Measurements from ENCODE around the gene RAB34.
A peak's percentile ranks its signal among the peaks of the same experiment; 100 is the strongest.

RAB34 gene

GRCh38 chr17:28710861-28711722 is 6.6 kb downstream of the RAB34 start:
- peak; percentile 93 for DNase-seq

DNA sequence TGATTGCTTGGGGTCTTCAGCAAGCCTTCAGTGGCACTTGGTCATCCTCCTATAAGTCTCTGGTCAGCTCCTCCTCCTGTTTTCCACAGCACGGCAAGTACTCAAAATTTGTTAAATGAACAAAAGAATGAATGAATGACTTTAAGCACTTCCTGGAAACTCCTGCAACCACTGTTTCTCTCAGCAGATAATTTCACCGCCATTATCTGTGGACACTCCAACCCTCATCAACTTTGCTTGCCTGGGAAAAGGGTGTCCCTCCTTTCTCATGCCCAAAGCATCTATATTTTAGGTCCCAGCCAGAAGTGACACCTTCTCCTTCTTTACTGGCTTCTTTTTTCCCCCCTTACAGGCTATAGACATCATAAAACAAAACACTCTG is 10.3 kb downstream of the RAB34 start:
- no peak for DNase-seq

- no peak for DNase-seq
Measured at GRCh38 chr17:28706471-28707338, 11.0 kb downstream of the RAB34 start.

GRCh38 chr17:28705728-28706334 is 11.8 kb downstream of the RAB34 start:
- no peak for DNase-seq

- no peak for DNase-seq
Measured at GRCh38 chr17:28705074-28705659, 12.5 kb downstream of the RAB34 start.

DNA sequence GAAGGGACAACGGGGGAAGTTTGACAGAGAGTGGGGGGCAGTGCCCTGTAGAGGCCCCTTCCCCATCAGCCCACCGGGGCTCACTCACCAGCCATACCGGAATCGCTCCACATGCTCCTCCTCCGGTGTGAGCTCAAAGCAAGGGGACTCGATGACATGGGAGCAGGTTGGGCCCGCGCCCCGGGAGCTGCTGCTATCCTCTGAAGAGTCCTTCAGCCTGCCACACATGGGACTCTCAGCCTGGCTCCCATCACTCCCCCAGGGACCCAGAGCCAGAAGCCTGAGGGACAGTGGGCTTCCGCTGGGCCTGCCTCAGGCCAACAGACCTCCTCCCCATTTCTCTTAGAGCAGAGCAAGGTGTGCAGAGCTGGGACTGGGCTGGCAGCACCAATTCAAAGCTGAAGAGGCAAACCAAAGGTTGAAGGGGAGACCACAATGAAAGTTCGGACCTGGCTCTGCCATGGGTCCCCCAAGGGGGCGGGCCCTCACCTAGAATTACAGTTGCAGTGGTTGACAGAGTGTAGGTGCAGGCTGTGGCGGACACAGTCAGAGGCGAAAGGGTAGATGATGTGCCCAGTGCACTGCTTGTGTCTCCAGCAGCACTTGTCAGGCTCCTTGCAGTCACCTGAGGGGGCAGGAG is 13.3 kb downstream of the RAB34 start:
- no peak for DNase-seq

DNA sequence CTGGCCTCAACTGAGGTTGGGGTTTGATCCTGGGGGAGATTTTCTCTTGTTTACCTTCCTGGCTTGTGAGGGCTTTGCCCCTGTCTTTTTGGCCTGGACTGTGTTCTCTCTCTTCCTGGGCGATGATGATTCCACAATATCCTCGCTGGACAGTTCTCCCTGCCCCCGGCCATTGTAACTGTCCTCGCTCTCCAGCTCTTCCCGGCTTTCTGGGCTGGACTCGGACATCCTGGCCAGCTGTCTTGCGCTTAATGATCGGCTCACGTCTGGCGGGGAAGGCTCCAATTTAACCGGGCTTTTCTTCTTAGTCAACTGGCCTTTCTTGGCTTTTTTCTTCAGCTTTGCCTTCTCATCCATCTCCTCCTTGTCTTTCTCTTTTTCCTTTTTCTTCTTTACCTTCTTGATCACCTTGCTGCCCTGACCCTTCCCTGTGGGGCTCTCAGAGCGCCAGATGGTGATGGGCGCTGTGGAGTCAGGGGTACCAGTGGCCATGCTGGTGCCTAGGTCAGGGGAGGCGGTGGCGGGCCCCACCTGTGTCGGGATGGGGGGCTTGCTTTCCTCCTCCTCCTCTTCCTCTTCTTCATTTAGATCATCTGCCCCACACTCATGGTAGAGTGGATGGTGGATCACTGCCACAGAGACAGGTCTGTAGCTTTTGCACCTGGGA is 14.0 kb downstream of the RAB34 start:
- no peak for DNase-seq

DNA sequence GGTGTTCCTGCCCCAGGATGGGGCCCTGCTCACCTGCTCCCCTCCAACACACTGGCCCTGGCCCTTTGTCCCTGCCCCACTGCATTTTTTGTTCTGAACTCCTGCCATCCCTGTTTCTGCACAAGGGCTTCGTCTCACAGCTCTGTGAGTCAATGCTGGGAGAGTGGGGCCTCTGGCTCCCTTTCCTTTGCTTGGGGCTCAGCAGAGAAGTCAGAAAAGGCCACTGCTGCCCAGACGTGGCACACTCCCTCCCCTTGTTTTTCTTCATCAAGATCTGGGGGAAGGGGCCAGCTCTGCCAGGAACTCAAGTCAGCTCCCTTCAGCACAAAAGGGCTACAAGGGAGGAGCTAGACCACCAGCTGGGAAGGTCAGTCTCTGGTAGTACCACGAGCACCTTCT is 14.9 kb downstream of the RAB34 start:
- no peak for DNase-seq

GRCh38 chr17:28702026-28702751 is 15.5 kb downstream of the RAB34 start:
- DNase-seq = no peak

DNA sequence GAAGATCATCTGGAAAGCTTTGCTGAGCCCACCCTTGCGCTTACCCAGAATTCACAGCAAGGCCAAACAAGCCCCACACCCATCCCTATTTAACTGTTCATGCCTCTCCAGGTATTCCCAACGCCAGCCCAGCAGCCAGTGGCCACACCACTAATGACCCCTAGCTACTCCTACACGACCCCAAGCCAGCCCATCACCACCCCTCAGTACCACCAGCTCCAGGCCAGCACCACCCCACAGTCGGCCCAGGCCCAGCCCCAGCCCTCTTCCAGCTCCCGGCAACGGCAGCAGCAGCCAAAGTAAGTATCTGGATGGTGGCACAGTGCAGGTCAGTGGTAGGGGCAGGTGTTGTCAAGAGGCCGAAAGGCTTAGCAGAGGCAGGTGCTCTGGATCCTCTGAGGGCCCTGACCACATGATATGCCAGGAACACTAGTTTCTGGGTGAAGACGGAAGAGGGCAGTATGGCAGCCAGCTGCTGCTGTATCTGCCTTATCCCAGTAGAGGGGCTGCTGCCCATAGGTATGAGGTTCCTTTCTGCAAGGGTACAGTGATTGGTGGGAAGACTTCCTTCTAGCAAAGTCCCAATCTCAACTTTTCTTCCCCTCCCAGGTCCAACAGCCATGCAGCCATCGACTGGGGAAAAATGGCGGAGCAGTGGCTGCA is 16.7 kb downstream of the RAB34 start:
- no peak for DNase-seq

GRCh38 chr17:28700278-28700677 is 17.4 kb downstream of the RAB34 start:
- no peak for DNase-seq

DNA sequence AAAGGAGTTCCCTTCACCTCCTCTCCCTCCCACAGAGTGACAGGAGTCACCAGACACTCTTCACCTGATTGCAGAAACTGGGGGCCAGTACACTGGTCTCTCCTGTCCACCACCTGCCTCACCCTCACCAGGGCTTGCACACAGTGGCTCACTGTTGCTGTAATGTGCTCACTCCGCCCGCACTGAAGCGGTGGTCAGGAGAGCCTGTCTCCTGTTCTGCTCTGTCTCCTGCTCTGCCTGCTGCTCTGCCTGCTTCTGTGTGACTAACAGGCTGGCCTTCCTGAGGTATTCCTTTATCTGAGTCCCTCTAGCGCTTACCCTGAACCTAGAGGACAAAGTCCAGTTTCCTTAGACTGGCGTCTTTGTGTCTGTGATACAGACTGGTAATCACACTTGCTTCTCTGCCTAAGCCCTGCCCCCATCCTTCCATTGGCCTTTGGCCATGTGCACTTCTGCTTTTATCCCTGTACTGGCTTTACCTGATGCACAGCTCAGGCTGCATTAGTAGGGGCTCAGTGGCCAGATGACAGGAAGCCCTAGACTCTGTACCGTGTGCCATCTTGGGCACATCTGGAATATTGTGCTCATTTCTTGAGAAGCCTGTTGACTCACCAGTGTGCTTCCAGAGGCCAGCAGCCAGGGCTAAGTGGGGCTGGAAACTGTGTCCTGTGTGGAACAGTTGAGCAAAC is 19.3 kb downstream of the RAB34 start:
- no peak for DNase-seq

DNA sequence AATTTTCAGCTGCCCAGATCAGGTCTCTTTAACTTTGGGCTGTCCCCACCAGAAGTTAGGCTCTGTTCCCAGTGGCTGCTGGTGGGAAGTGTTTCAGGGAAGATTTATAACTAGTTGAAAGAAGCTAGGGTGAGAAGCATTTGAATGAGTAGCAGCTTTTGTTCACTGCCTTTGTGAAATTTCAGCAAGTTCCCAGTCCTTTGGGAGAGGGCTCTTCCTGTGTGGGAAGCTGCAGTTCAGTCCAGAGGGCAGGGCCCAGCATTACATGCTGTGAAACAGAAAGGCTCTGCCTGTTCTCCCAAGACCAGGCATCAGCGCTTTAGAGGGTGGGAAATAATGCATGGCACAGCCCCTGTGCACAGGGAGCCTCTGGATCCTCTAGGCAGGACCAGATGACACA is 23.8 kb downstream of the RAB34 start:
- DNase-seq = no peak

- DNase-seq = no peak
Measured at GRCh38 chr17:28689011-28689410, 28.7 kb downstream of the RAB34 start.

DNA sequence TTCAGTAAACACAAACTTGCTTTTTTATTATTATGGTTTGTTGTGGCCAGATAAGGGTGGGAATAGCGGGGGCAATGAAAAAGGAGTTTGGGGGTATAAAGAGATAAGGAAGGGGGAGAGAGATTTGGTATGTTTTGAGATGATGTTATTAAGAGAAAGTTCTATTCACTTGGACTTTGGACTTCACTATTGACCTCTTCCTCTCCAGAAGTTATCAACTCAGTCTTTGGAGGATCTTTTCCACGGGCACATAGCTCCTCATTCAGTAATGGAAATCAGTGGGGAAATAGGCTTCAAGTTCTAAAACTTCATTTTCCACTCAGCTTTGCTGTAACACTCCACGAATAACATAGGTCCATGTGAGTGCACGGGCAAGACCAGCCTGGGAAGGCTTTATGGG is 29.2 kb downstream of the RAB34 start:
- no peak for DNase-seq

- no peak for DNase-seq
Measured at GRCh38 chr17:28686296-28686695, 31.4 kb downstream of the RAB34 start.

DNA sequence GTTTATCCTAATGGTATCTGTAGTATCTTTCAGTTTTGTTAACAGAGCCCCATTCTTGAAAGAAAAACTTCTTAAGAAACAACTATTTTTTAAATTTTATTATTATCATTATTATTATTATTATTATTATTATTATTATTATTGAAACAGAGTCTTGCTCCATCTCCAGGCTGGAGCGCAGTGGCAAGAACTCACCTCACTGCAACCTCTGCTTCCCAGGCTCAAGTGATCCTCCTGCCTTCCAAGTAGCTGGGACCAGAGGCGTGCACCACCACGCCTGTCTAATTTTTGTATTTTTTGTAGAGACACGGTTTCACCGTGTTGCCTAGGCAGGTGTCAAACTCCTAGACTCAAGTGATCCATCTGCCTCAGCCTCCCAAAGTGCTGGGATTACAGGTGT is 32.3 kb downstream of the RAB34 start:
- DNase-seq = no peak

DNA sequence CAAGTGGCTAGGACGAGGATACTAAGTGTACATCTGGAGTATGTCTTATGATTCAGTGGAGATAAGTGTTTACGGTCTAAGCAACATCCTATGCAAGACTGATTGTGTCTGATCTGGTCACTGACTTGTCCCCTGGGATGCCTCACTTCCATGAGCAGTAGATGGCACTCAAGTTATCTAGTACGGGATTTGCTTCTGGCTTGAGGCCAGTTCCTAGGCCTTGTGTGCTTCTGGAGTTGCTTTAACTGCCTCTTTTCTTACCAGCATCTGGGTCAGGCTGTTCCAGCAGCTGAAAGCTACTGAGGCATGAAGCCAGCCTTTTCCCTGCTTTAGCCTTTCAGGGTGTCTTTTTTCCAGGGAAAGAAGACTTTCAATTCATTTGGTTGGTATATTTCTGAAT is 32.7 kb downstream of the RAB34 start:
- DNase-seq = peak; percentile 46

GRCh38 chr17:28682655-28683054 is 35.0 kb downstream of the RAB34 start:
- DNase-seq = no peak

GRCh38 chr17:28675980-28676379 is 41.7 kb downstream of the RAB34 start:
- no peak for DNase-seq
